ENCODE results near the gene PMEPA1.

Gene PMEPA1

DNA sequence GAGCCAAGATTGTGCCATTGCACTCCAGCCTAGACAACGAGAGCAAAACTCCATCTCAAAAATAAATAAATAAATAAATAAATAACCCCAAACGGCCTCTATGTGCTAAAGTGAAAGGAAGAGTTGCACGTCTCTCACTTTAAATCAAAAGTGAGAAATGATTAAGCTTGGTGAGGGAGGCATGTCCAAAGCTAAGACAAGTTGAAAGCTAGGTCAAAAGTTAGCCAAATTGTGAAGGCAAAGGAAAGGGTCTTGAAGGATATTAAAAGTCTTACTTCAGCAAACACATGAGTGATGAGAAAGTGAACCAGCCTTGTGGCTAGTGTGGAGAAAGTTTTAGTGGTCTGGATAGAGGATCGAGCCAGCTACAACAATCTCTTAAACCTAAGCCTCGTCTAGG, 103.9 kb downstream of the PMEPA1 start:
- no peak for DNase-seq (ENCODE audit: low spot score)

DNA sequence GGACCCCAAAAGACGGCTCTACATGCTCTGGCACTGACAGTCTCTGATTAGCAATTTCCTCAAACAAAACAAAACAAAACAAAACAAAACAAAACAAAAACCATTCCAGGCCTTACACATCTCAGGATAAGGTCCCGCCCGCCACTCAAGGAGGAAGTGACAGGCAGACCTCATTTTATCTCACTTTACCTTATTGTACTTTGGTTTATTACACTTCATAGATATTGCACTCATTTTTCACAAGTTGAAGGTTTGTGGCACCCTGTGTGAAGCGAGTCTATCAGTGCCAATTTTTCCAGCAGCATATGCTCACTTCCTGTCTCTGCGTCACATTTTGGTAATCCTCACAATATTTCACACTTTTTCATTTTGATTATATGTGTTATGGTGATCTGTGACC, 104.8 kb downstream of the PMEPA1 start:
- DNase-seq (ENCODE audit: low spot score): no peak

DNA sequence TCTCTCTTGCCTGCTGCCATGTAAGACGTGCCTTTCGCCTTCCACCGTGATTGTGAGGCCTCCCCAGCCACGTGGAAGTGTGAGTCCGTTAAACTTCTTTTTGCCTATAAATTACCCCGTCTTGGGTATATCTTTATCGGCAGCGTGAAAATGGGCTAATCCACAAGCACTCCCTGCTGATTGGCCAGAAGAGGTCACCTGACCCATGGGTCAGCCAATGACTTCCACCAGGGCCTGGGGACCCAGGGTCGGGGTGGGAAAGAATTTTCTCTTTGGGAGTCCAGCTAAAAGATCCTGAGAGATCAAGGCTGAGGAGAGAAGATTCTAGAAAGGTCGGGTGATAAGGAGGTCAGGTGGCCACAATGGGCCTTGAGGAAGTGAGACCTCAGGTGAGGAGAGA, 106.7 kb downstream of the PMEPA1 start:
- DNase-seq (ENCODE audit: low spot score): no peak

GRCh38 chr20:57601737-57602136, 108.1 kb downstream of the PMEPA1 start:
- DNase-seq (ENCODE audit: low spot score): no peak

- no peak for DNase-seq (ENCODE audit: low spot score)
Observed at GRCh38 chr20:57601211-57601570, 108.6 kb downstream of the PMEPA1 start.

DNA sequence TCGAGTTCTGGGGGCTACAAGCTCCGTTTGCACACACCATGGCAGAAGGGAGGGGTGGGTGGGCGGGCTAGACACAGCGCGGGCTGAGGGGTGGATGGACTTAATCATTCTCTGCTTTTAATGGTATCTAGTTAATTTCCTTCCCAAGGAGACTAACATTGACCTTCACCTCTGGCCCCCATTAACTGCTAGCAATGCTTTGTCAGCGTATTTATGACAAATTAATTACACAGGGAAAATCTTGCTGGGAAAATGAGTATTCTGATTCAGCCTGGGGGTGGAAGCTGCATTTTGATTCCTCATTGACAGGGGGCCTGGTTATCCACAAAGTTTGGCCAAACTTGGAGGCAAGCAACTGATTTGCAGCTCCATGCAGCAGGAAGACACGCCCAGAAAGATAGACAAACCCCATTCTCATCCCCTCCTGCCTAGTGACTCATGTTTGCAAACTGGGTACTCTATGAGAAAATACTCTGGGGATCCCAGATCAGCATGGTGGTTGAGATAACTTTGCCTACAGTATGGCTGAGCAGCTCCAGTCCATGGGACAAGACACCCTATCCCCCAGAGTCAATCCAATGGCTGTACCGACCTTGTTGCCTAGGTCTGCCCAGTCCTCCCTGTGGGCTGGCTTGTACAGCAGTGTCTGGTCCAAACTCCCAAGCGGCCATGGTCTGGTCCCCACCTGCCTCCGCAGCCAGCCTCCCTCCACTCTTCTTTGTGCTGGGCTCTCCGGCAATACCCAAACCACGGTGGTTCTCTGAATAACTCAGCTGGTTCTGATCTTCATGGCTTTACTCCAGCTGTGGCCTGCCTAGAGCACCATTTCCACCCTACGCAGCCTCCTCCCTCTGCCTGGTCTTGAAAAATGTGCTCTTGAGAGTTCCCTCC, 109.2 kb downstream of the PMEPA1 start:
- no peak for DNase-seq (ENCODE audit: low spot score)

- DNase-seq (ENCODE audit: low spot score): no peak
Observed at GRCh38 chr20:57598491-57598890, 111.3 kb downstream of the PMEPA1 start.
